ENCODE measurements around the gene NHS.

NHS gene

DNA sequence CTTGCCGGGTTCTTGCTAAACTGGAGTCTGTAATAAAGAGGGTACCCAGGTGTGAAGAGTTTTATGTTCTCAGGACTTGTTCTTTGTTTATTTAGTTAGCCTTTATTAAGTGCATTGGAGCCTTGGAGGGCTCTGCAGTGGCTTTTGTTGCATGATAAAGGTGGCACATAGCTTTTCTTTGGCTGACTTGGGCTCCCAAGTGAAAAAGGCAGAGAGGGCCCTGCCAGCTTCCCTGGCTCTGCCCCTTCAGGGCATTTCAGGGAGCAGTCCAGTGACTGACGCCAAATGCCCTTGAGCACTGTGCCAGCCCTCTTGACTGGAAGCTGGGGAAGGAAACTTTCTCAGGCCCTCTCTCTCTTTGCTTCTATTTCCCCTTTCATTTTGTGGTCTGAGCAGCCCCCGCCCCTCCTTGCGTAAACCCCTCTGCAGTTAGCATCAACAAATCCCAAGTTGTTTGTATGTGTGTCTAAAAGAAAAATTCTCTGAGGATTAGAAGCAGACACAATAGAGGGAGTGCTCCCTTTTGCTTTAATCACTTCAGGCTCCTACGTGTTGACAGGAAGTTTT lies 152.2 kb downstream of the NHS start:
- no peak for DNase-seq
- H3K4me3 ChIP-seq (ENCODE audit: insufficient read depth, low read depth, low read length, poor library complexity, severe bottlenecking), result no peak overlapping the region

DNA sequence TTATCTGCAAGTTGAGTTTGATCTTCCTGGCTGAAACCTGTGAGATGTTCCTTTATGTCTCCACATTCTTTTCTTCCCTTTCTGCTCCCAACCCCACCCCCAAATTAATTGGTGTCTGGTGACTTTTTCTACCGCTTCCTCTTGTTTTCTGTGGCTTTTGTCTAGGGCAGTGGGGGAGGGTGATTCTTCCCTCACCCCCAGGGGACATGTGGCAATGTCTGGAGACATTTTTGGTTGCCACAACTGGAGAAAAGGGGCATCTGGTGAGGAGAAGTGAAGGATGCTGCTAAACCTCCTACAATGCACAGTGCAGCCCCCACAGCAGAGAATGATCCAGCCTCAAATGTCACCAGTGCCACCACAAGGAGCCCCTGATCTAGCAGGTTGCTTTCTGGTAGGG lies 152.9 kb downstream of the NHS start:
- Histone ChIP-seq H3K27ac (ENCODE audit: insufficient read depth, low read length, poor library complexity, severe bottlenecking) (no peak overlapping the region), H3K9me3 (ENCODE audit: control insufficient read depth, low read length) (no peaks in the 10 kb centered on the region), H3K4me1 (ENCODE audit: control insufficient read depth, insufficient read depth, low read length, poor library complexity, severe bottlenecking) (no peaks in the 10 kb centered on the region), H3K36me3 (ENCODE audit: control insufficient read depth, insufficient read depth, low read length) (no peaks in the 10 kb centered on the region), H3K4me3 (ENCODE audit: insufficient read depth, low read depth, low read length, poor library complexity, severe bottlenecking) (no peak overlapping the region), H3K27me3 (replicated peaks; ENCODE audit: control insufficient read depth, insufficient read depth, low read length, poor library complexity, severe bottlenecking) (no peaks in the 10 kb centered on the region)
- no peak for DNase-seq

More for the DNA sequence above, 152.2 kb downstream of the NHS start:
- H3K9me3 ChIP-seq (ENCODE audit: control insufficient read depth, low read length), result no peaks in the 10 kb centered on the region
- H3K36me3 ChIP-seq (ENCODE audit: control insufficient read depth, insufficient read depth, low read length), result no peaks in the 10 kb centered on the region
- H3K27ac ChIP-seq (ENCODE audit: insufficient read depth, low read length, poor library complexity, severe bottlenecking), result no peak overlapping the region
- H3K4me1 ChIP-seq (ENCODE audit: control insufficient read depth, insufficient read depth, low read length, poor library complexity, severe bottlenecking), result no peaks in the 10 kb centered on the region
- H3K27me3 ChIP-seq (replicated peaks; ENCODE audit: control insufficient read depth, insufficient read depth, low read length, poor library complexity, severe bottlenecking), result no peaks in the 10 kb centered on the region

DNA sequence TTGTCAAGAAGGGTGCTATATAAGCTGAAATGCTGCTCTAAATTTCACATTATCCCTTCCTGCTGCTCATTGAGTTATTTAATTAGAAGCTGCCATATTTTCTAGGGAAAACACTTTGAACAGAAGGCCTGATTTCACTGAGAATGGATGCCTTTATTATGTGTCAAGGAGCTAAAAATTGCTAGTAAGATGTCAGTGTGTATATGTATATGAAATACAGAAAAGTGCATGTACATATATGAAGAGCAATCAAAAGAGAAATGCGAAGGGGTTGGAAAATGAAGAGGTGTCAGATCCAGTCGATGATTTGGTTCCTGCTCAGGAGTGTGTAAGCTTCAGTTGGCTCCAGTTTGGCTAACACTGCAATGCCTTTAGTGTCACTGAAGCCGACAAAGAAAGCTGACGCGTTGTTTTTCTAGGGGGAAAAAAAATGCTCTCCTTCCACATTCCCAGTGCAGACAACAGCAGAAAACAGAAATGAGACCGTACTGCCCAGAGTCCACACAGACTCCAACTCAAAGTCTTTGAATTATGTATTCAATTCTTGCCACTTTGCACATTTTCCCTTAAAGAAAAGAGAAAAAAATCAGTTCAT lies 154.2 kb downstream of the NHS start:
- no peaks in the 10 kb centered on the region for H3K4me1 ChIP-seq (ENCODE audit: control insufficient read depth, insufficient read depth, low read length, poor library complexity, severe bottlenecking)

DNA sequence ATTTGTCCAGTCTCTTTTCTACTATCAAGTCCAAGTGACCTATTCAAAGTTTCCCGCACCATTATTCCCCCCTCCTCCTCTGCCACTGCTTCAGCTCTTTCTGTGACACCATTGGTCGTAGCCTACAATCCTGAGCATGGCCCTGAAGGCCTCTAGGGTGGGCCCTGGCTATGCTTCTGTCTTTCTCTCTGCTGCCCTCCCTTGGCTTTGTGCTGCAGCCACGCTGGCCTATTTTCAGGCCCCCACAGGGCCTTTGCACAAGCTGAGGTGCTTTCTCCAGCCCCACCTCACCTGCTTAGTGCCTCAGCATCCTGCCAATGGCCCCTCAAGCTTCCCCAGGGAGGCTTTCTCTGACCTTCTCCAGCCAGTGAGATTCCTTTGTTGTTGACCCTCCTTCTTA lies 156.5 kb downstream of the NHS start:
- Histone ChIP-seq H3K9me3 (ENCODE audit: control insufficient read depth, low read length) (no peaks in the 10 kb centered on the region), H3K4me1 (ENCODE audit: control insufficient read depth, insufficient read depth, low read length, poor library complexity, severe bottlenecking) (no peaks in the 10 kb centered on the region), H3K4me3 (ENCODE audit: insufficient read depth, low read depth, low read length, poor library complexity, severe bottlenecking) (no peak overlapping the region), H3K27me3 (replicated peaks; ENCODE audit: control insufficient read depth, insufficient read depth, low read length, poor library complexity, severe bottlenecking) (no peaks in the 10 kb centered on the region), H3K27ac (ENCODE audit: insufficient read depth, low read length, poor library complexity, severe bottlenecking) (no peak overlapping the region), H3K36me3 (ENCODE audit: control insufficient read depth, insufficient read depth, low read length) (no peaks in the 10 kb centered on the region)
- DNase-seq, result no peak

More for the DNA sequence above, 154.2 kb downstream of the NHS start:
- Histone ChIP-seq H3K9me3 (ENCODE audit: control insufficient read depth, low read length) (no peaks in the 10 kb centered on the region), H3K36me3 (ENCODE audit: control insufficient read depth, insufficient read depth, low read length) (no peaks in the 10 kb centered on the region), H3K27ac (ENCODE audit: insufficient read depth, low read length, poor library complexity, severe bottlenecking) (no peak overlapping the region), H3K27me3 (replicated peaks; ENCODE audit: control insufficient read depth, insufficient read depth, low read length, poor library complexity, severe bottlenecking) (no peaks in the 10 kb centered on the region), H3K4me3 (ENCODE audit: insufficient read depth, low read depth, low read length, poor library complexity, severe bottlenecking) (no peak overlapping the region)
- no peak for DNase-seq

DNA sequence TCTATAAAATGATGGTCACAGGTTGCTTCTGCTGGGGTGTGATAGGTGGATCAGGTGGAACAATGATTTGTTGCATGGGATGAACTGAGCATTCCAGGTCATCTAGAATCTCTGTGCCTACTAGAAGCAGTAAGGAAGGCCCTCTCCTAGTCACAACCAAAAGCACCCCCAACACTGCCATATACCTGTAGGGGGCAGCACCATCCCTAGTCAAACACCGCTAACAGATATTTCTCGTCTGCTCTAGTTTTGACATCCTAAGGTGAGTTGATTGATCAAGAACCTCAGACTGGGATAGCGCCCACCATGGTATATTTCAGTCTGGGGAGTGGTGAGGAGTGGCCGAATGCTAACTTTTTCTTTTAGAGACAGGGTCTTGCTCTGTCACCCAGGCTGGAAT lies 160.2 kb downstream of the NHS start:
- Histone ChIP-seq H3K9me3 (ENCODE audit: control insufficient read depth, low read length) (no peaks in the 10 kb centered on the region), H3K4me1 (ENCODE audit: control insufficient read depth, insufficient read depth, low read length, poor library complexity, severe bottlenecking) (no peaks in the 10 kb centered on the region), H3K27me3 (replicated peaks; ENCODE audit: control insufficient read depth, insufficient read depth, low read length, poor library complexity, severe bottlenecking) (no peaks in the 10 kb centered on the region), H3K36me3 (ENCODE audit: control insufficient read depth, insufficient read depth, low read length) (no peaks in the 10 kb centered on the region), H3K27ac (ENCODE audit: insufficient read depth, low read length, poor library complexity, severe bottlenecking) (no peak overlapping the region), H3K4me3 (ENCODE audit: insufficient read depth, low read depth, low read length, poor library complexity, severe bottlenecking) (no peak overlapping the region)
- peak in 1 of 3 donors; percentile 1 for DNase-seq

DNA sequence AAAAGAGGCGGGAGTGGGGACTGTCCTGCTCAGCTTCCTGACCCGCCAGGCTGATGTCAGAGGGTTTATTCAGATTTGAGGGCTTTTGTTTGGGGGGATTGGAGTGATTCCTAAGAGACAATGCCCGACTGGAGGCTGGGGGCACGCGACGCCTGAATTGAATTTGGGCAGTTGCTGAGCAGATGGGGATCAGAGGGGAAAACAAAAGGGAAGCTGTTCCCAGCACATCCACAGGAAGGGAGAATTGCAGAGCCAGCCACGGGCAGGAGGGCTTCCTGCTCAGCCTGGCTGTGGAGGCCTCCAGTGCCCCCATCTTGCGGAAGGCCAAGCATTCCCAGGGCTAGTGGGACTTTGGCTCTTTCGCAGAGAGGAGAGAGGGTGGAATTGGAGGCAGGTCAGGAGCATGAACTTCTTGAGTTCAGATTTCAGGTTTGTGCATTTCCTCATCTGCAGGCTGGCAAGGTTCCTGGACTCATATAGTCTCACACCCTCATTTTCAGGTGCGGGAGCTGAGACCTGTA lies 162.8 kb downstream of the NHS start:
- Histone ChIP-seq H3K4me3 (ENCODE audit: insufficient read depth, low read depth, low read length, poor library complexity, severe bottlenecking) (no peak overlapping the region), H3K27ac (ENCODE audit: insufficient read depth, low read length, poor library complexity, severe bottlenecking) (no peak overlapping the region)

DNA sequence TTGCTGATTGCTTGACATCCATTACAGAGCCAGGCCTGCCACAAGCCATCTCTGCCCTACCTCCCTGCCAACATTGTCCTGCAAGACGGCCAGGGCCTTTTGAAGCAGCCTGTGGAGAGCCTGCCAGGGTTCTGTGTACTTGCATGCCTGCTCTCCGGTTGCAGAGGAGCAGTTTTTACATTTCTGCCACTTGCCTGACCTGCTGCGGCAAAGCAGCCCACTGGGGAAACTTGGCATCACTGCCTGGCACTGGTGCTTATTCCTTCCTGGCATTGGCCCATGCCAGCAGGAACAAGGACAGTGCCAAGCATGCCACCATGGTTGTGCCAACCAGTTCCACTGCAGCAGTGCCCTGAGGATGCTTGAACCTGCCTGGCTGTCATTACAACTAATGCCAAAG lies 167.1 kb downstream of the NHS start:
- no peak for DNase-seq

More for the DNA sequence above, 162.8 kb downstream of the NHS start:
- no peaks in the 10 kb centered on the region for H3K9me3 ChIP-seq (ENCODE audit: control insufficient read depth, low read length)
- H3K27me3 ChIP-seq (replicated peaks; ENCODE audit: control insufficient read depth, insufficient read depth, low read length, poor library complexity, severe bottlenecking), result no peaks in the 10 kb centered on the region
- no peak for DNase-seq
- no peaks in the 10 kb centered on the region for H3K4me1 ChIP-seq (ENCODE audit: control insufficient read depth, insufficient read depth, low read length, poor library complexity, severe bottlenecking)
- no peaks in the 10 kb centered on the region for H3K36me3 ChIP-seq (ENCODE audit: control insufficient read depth, insufficient read depth, low read length)

DNA sequence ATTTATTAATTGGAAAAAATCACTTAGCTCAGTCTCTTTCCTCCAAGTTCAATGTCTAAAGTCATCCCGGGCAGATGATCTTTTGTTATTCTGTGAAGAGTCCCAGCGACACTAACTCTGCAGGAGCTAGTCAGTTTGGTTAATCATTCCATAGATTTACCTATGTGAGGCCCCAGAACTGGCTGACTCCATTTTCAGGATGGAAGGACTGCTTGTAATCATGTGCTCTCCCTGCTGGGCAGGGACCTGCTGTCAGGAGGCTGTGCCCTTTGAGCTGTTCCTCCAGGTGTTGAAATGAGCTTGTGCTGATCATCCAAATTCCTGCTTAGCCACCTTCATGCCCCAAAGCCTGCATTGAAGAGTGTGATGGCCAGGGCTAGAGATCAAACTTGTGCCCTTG lies 169.8 kb downstream of the NHS start:
- DNase-seq, result no peak
- Histone ChIP-seq H3K9me3 (ENCODE audit: control insufficient read depth, low read length) (no peaks in the 10 kb centered on the region), H3K4me1 (ENCODE audit: control insufficient read depth, insufficient read depth, low read length, poor library complexity, severe bottlenecking) (no peaks in the 10 kb centered on the region), H3K27ac (ENCODE audit: insufficient read depth, low read length, poor library complexity, severe bottlenecking) (no peak overlapping the region), H3K4me3 (ENCODE audit: insufficient read depth, low read depth, low read length, poor library complexity, severe bottlenecking) (no peak overlapping the region), H3K36me3 (ENCODE audit: control insufficient read depth, insufficient read depth, low read length) (no peaks in the 10 kb centered on the region), H3K27me3 (replicated peaks; ENCODE audit: control insufficient read depth, insufficient read depth, low read length, poor library complexity, severe bottlenecking) (no peaks in the 10 kb centered on the region)

More for the DNA sequence above, 167.1 kb downstream of the NHS start:
- Histone ChIP-seq H3K9me3 (ENCODE audit: control insufficient read depth, low read length) (no peaks in the 10 kb centered on the region), H3K27me3 (replicated peaks; ENCODE audit: control insufficient read depth, insufficient read depth, low read length, poor library complexity, severe bottlenecking) (no peaks in the 10 kb centered on the region), H3K4me3 (ENCODE audit: insufficient read depth, low read depth, low read length, poor library complexity, severe bottlenecking) (no peak overlapping the region), H3K27ac (ENCODE audit: insufficient read depth, low read length, poor library complexity, severe bottlenecking) (no peak overlapping the region), H3K36me3 (ENCODE audit: control insufficient read depth, insufficient read depth, low read length) (no peaks in the 10 kb centered on the region), H3K4me1 (ENCODE audit: control insufficient read depth, insufficient read depth, low read length, poor library complexity, severe bottlenecking) (no peaks in the 10 kb centered on the region)

DNA sequence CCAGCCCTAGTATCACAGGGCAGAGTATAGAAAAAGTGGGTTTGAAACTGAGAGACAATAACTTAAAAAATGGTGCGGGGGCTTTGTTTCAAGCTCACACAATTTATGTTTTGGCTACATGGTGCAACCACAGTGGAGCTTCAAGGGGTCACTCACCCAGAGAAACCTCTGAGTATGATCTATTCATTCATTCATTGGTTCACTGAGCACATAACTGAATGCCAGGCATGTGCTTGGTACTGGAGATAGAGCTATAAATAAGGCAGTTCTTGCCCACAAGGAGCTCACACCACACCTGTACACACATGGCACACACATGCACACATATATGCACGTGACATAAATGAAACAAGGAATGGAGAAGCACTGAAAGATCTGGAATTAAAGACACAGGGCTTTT lies 171.4 kb downstream of the NHS start:
- DNase-seq, result no peak
- no peak overlapping the region for H3K4me3 ChIP-seq (ENCODE audit: insufficient read depth, low read depth, low read length, poor library complexity, severe bottlenecking)

DNA sequence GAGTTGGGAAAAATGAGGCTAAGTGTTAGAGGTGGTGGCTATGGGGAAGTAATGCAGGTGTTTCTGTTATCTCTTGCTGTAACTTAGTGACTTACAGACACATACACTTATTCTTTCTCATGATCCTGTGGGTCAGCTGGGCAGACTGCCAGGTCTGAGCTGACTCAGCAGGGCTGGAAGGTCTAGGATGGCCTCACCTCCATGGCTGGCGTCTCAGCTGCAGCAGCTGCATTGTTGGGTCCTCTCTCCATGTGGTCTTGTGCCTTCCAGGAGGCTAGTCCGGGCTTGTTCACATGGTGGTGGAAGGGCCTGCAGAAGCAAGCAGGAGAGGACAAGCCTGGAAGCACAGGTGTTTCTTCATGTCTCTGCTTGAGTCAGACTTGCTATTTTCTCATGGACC lies 172.7 kb downstream of the NHS start:
- Histone ChIP-seq H3K27ac (ENCODE audit: insufficient read depth, low read length, poor library complexity, severe bottlenecking) (no peak overlapping the region), H3K4me3 (ENCODE audit: insufficient read depth, low read depth, low read length, poor library complexity, severe bottlenecking) (no peak overlapping the region), H3K36me3 (ENCODE audit: control insufficient read depth, insufficient read depth, low read length) (no peaks in the 10 kb centered on the region), H3K9me3 (ENCODE audit: control insufficient read depth, low read length) (no peaks in the 10 kb centered on the region), H3K4me1 (ENCODE audit: control insufficient read depth, insufficient read depth, low read length, poor library complexity, severe bottlenecking) (no peaks in the 10 kb centered on the region), H3K27me3 (replicated peaks; ENCODE audit: control insufficient read depth, insufficient read depth, low read length, poor library complexity, severe bottlenecking) (no peaks in the 10 kb centered on the region)
- no peak for DNase-seq

More for the DNA sequence above, 171.4 kb downstream of the NHS start:
- Histone ChIP-seq H3K4me1 (ENCODE audit: control insufficient read depth, insufficient read depth, low read length, poor library complexity, severe bottlenecking) (no peaks in the 10 kb centered on the region), H3K27me3 (replicated peaks; ENCODE audit: control insufficient read depth, insufficient read depth, low read length, poor library complexity, severe bottlenecking) (no peaks in the 10 kb centered on the region), H3K9me3 (ENCODE audit: control insufficient read depth, low read length) (no peaks in the 10 kb centered on the region), H3K36me3 (ENCODE audit: control insufficient read depth, insufficient read depth, low read length) (no peaks in the 10 kb centered on the region), H3K27ac (ENCODE audit: insufficient read depth, low read length, poor library complexity, severe bottlenecking) (no peak overlapping the region)

Data from effector memory CD4-positive, alpha-beta T cell (primary cell).